Stomach (tissue), 4 donors: ENCODE measurements around the gene ERBB4.

Source experiments
- EP300 ChIP-seq: sonication (generic); formaldehyde crosslinking; IDR thresholded peaks from one replicate; pipeline ENCODE4 v1.6.1; 2017; ENCODE audit warnings: antibody characterized with exemption
- POLR2A ChIP-seq, 4 donors: fragments of 450-650 bp; IDR thresholded peaks; one replicate each; pipeline ENCODE4 v1.6.1; 2016; ENCODE audit warnings: antibody characterized with exemption in 4 of 4, control low read depth in 2 of 4, mild to moderate bottlenecking in 1 of 4, moderate library complexity in 1 of 4
- TF ChIP-seq, protein P1 (sequence below), 7 experiments: fragments of 450-650 bp in 4 of 7; fragments of 200-600 bp in 3 of 7; sonication (generic) in 3 of 7; IDR thresholded peaks; one replicate each; pipeline ENCODE4 v1.5.1; 2016 to 2019; ENCODE audit warnings: antibody characterized with exemption in 7 of 7, control low read depth in 2 of 7, mild to moderate bottlenecking in 1 of 7

DNA sequence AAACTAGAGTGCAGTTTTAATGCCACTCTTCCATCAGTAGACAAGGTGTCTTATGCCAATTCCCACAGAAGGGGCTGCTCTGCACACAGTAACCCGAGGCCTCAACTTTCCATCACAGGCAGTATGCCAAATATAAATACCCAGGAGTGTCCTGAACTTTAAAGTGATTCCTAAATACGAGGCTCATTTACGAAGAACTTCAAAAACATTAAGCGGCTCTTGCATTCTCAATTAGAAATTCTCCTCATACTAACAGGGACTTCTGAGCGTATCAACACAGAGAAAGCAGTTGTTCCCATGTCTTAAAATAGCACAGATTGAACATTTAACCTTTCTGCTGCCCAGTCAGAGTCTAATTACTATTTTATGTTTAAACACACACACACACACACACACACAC, 638.6 kb downstream of the ERBB4 start:
- TF ChIP-seq, protein P1, sequence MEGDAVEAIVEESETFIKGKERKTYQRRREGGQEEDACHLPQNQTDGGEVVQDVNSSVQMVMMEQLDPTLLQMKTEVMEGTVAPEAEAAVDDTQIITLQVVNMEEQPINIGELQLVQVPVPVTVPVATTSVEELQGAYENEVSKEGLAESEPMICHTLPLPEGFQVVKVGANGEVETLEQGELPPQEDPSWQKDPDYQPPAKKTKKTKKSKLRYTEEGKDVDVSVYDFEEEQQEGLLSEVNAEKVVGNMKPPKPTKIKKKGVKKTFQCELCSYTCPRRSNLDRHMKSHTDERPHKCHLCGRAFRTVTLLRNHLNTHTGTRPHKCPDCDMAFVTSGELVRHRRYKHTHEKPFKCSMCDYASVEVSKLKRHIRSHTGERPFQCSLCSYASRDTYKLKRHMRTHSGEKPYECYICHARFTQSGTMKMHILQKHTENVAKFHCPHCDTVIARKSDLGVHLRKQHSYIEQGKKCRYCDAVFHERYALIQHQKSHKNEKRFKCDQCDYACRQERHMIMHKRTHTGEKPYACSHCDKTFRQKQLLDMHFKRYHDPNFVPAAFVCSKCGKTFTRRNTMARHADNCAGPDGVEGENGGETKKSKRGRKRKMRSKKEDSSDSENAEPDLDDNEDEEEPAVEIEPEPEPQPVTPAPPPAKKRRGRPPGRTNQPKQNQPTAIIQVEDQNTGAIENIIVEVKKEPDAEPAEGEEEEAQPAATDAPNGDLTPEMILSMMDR (IDR thresholded peaks at IDR 0.05) = no peak
- no peak for TF ChIP-seq EP300
- TF ChIP-seq POLR2A (IDR thresholded peaks at IDR 0.05) = no peak
